ENCODE results near the gene KRT40. TPM values are rescaled to one million over a fixed set of nuclear protein-coding genes. Genes with fewer than 3 reads are reported as not detected.

KRT40 gene
- total and polyA plus RNA-seq, 9 donors = not detected

GRCh38 chr17:40952154-40952553 lies 32.0 kb downstream of the KRT40 start:
- Histone ChIP-seq H3K27ac (no peak overlapping the region), H3K4me1 (ENCODE audit: insufficient read depth) (peaks cover 2% of the 10 kb centered on the region), H3K36me3 (no peaks in the 10 kb centered on the region), H3K9me3 (no peaks in the 10 kb centered on the region), H3K4me3 (no peak overlapping the region), H3K27me3 (no peaks in the 10 kb centered on the region)
- no peak for DNase-seq
- intact Hi-C loops (cut with DNase I) = no loop called here
- TF ChIP-seq POLR2A (IDR thresholded peaks at IDR 0.05) (no peak), CTCF (IDR thresholded peaks at IDR 0.05) (no peak), EP300 (IDR thresholded peaks at IDR 0.05) (no peak)
- 83 to 94% (median 90%) methylated on average over 2 of the region's 2 CpGs for WGBS, 3 donors

GRCh38 chr17:40951011-40951622 lies 33.0 kb downstream of the KRT40 start:
- Histone ChIP-seq H3K9me3 (no peaks in the 10 kb centered on the region), H3K27ac (no peak overlapping the region)
- TF ChIP-seq CTCF (IDR thresholded peaks at IDR 0.05) (no peak), EP300 (IDR thresholded peaks at IDR 0.05) (no peak), POLR2A (IDR thresholded peaks at IDR 0.05) (no peak)

GRCh38 chr17:40950176-40950575 lies 34.0 kb downstream of the KRT40 start:
- Histone ChIP-seq H3K36me3 (no peaks in the 10 kb centered on the region), H3K27me3 (no peaks in the 10 kb centered on the region), H3K9me3 (no peaks in the 10 kb centered on the region), H3K4me3 (no peak overlapping the region), H3K4me1 (ENCODE audit: insufficient read depth) (peaks cover 2% of the 10 kb centered on the region), H3K27ac (no peak overlapping the region)
- WGBS, 3 donors = 27 to 36% (median 35%) methylated on average over 7 of the region's 7 CpGs
- intact Hi-C loops (cut with DNase I) = no loop called here
- TF ChIP-seq CTCF (IDR thresholded peaks at IDR 0.05) (no peak), POLR2A (IDR thresholded peaks at IDR 0.05) (no peak), EP300 (IDR thresholded peaks at IDR 0.05) (no peak)
- no peak for DNase-seq

More at GRCh38 chr17:40951011-40951622, 33.0 kb downstream of the KRT40 start:
- Histone ChIP-seq H3K4me1 (ENCODE audit: insufficient read depth) (peaks cover 2% of the 10 kb centered on the region), H3K4me3 (no peak overlapping the region), H3K27me3 (no peaks in the 10 kb centered on the region), H3K36me3 (no peaks in the 10 kb centered on the region)
- no peak for DNase-seq
- 94 to 98% (median 97%) methylated on average over 2 of the region's 2 CpGs for WGBS, 3 donors
- intact Hi-C loops (cut with DNase I) = no loop called here

- no peaks in the 10 kb centered on the region for H3K36me3 ChIP-seq
- H3K27me3 ChIP-seq = no peaks in the 10 kb centered on the region
- no peak overlapping the region for H3K27ac ChIP-seq
- peaks cover 2% of the 10 kb centered on the region for H3K4me1 ChIP-seq (ENCODE audit: insufficient read depth)
- WGBS, 3 donors = 2 to 19% (median 10%) methylated on average over 10 of the region's 10 CpGs
- DNase-seq = no peak
- intact Hi-C loops (cut with DNase I) = no loop called here
- H3K9me3 ChIP-seq = no peaks in the 10 kb centered on the region
- no peak overlapping the region for H3K4me3 ChIP-seq
- TF ChIP-seq EP300 (IDR thresholded peaks at IDR 0.05) (no peak), POLR2A (IDR thresholded peaks at IDR 0.05) (no peak), CTCF (IDR thresholded peaks at IDR 0.05) (no peak)
Measured at GRCh38 chr17:40949418-40949817, 34.7 kb downstream of the KRT40 start.
